SH-SY5Y (cell line): ENCODE results near the gene WNT3.

Source experiments
- GATA2 ChIP-seq: IDR thresholded peaks from 2 replicates; pipeline ENCODE4 v1.6.1; 2011; ENCODE audit warnings: mild to moderate bottlenecking, low read depth, low read length
- GATA3 ChIP-seq: IDR thresholded peaks from 2 replicates; pipeline ENCODE4 v1.6.1; 2011; ENCODE audit warnings: low read depth, mild to moderate bottlenecking, low read length, moderate library complexity

- TF ChIP-seq GATA3 = no peak
- TF ChIP-seq GATA2 = no peak
These were observed 29.0 kb upstream of the WNT3 start for GRCh38 chr17:46847204-46848191.
